Middle frontal gyrus (tissue), 1 donor: ENCODE data around the gene NBAS.
"Not testable (repeated sequence)": the region's sequence is repeated elsewhere in the genome, so short reads cannot be mapped to it uniquely, and the experiment has no call there.

ENCODE experiments used
- DNase-seq: peaks from one replicate; pipeline ENCODE4 v3.0.0-alpha.2; 2015; ENCODE audit warnings: low spot score; ENCODE audit errors: extremely low spot score

The NBAS gene

DNA sequence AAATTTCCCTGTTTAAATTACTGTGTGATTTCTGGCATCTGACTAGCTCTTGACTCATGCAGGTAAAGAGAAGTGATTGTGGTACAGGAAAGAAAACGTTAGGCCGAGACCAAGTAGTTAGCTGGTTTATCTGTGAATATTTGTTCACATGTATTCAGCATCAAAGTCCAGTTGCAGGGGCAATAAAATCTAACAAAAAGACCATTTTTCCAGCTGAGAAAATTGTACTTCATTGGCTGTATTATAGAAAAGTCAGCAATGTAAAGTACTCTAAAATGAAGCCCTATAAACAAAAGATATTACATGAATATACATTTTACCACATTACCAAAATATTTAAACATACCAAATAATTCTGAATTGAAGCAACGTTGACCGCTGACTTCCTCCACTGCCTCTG lies 88.3 kb downstream of the NBAS start:
- DNase-seq: no peak

DNA sequence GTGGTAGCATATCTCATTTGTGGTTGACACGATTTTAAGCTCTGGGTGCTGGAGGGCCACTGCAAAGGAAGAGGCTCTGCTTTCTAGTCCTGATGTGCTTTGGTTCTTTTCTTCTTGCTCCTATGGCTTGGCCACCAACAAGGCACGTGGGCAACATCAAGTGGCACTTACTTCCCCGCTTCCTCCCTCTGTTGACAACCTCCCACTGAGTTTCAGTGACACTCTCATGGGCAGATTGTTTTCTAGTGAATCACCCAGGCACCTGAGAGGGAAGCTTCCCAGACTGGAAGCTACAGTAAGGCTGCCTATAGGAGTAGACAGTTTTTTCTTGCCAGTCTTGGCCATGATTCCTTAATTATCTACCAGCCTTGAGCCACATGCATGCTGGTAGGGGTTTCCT lies 89.0 kb downstream of the NBAS start:
- no peak for DNase-seq

DNA sequence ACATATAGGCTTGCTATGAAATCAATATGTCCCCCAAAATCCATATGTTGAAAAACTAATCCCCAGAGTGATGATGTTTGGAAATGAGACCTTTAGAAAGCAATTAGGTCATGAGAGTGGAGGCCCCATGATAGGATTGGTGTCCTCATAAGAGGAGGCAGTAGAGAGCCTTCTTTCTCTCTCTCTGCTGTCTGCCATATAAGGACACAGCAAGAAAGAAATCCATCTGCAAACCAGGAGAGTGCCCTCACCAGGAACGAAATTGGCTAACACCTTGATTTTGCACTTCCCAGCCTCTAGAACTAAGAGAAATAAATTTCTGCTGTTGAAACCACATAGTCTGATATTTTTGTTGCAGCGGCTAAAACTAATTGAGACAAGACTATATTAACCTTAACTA lies 89.5 kb downstream of the NBAS start:
- DNase-seq: no peak

DNA sequence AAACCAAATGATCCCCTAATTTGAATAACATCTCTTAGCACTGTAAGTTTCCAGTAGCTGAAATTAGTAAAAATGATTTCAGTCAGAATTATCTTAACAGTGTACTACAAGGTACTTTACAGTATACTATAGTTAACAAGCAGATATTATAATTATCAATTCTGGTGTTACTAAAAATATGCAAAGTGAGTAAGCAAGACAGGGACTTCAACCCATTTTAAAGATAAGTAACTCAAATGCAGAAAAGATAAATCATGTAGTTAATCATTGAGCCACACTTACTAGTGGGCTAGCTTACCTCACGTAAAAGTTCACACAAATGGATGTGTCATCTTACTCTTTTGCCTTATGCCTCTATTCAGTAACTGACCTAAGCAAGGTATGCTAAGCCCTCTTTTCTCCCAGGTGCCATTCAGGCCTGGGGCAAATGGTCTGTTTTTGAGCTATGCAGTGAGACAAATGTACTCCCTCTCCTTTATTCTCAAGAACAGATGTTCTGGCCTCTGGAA lies 101.0 kb downstream of the NBAS start:
- DNase-seq: no peak

DNA sequence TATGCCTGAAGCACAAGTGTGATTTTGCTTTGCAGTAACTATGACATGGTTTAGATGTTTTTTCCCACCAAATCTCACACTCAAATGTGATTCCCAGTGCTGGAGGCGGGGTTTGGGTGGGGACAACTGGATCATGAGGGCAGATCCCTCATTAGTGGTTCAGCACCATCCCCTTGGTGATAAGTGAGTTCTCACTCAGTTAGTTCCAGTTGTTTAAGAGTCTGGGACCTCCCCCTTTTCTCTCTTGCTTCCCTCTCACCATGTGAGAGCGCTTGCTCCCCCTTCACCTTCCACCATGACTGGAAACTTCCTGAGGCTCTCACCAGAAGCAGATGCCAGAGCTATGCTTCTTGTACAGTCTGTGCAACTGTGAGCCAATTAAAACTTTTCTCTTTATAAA lies 102.9 kb downstream of the NBAS start:
- no peak for DNase-seq

DNA sequence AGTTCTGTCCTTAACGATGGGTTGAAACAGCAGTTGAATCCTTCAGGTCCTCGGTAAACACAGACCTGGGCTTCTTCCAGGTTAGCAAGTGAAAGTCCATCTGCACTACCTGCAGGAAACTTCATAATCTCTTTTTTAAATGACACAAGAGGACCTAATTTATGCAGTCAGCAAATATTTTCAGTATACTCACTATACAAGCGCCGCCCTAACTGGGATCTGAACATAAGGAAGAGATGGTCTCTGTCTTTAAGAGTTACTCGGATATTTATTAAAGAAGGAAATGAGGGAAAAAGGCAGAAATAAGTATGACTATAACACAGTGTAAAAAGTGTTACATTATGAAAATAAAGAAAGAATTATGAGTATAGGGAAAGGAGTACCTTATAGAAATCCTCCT lies 103.3 kb downstream of the NBAS start:
- no peak for DNase-seq

DNA sequence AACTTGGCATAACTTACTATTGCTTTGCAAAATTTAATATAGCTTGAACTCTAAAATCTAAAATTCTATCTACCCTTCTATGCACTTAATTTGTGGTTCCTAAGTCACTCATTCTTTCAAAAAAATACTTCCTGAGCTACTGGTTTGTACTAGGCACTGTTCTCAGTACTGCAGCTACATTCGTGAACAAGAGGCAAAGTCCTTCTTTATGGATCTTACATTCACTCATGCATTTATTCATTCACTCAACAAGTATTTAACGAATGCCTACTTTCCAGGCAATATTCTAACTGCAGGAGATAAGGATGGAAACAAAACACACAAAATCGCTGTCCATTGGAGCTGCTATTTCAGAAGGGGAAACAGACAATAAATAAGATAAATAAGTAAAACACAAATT lies 104.8 kb downstream of the NBAS start:
- no peak for DNase-seq

DNA sequence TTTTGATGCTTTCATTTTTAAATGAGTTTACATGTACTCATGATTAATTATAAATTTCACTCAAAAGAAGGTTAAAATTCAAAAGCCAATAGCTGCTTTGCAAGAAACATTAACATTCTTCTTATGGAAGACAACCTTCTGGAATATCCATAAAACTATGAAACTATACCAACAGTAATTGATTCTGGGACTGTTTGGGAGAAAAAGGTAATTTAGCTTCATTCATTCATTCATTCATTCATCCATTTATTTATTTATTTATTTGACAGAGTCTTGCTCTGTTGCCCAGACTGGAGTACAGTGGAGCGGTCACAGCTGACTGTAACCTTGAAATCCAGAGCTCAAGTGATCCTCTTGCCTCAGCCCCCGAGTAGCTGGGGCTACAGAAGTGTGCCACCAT lies 110.3 kb downstream of the NBAS start:
- no peak for DNase-seq

DNA sequence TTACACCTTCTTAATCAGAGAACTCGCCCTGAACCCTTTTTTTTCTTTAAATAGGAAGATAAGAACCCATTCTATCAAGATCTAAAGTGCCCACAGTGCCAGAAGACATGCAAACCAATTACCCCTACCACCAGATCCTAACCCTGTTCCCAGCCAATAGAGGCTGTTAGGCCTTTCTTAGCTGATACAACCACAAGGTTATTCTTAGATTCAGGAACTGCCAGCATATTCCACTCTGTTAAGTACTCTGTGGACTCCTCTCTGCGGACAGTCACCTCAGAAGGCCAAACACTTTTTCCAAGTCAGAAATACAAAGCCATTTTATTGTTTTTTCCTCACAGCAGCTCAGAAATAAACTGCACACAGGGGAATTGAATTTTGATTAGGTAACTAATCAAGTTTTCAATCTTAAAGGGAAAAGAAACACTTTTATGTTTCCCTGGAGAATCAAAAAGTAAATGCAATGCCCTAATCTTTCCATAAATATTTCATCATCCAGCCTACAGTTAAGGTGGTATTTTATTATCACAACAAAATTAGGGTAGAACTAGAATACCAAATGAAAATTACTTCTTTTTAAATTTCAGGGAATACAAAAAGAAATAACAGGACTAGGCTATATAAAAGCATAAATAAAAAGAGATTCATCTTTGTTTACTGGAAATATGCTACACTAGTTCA lies 111.4 kb downstream of the NBAS start:
- DNase-seq: no peak

DNA sequence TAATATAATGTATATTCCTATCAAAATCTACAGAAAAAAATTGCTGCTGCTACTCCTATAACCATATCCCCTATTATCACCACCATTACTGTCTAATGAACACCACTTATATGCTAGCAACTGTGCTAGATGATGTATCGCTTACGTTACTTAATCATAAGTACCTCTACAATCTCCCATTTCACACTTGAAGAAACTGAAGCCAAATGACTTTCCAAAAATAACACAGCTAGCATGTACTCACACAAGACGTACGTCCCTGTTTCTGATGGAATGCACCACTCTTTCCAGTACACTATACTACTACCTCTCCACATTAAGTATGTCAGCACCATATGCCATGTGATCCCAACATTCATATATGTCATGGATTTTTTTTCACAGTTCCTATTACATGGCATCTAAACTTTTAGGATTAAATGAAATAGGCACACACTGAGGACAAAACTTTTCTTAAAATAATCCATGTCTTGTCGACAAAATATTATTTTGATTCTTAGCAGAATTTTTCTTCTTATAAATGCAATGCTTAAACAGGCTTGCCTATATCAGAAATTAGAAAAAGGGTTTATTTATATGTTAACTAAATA lies 112.8 kb downstream of the NBAS start:
- no peak for DNase-seq

DNA sequence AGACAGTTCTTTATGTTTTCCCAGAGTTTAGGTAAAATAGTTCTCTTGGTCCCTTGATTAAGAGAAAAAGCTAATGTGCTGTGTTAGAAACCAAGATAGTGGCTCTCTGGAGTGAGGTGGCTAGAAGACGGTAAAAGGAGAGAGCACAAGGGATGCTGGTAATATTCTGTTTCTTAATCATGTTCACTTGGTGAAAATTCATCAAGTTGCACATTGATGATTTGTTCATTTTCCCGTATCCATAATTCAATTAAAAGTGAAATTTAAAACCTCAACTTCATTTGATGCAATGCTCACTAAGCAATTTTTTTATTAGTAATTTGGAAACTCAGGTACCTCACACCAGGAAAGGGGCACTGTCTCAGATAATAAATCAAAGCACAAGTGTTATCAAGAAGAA lies 113.8 kb downstream of the NBAS start:
- DNase-seq: no peak

DNA sequence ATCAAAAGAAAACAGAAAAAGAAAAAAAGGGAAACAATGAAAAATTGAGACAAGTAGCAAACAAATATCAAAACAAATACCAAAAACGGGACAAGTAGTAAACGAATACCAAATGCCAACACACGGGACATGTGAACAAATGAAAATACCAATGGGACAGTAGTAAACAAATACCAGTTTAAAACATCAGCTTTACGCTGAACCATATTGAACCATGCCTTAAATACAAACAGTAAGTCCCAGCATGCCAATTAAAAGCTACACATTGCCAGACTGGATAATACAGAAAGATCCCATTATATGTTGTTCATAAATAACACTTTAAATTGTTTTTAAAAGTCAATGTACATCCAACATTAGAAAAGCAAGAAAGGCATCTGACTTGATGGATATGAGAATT lies 114.2 kb downstream of the NBAS start:
- no peak for DNase-seq

DNA sequence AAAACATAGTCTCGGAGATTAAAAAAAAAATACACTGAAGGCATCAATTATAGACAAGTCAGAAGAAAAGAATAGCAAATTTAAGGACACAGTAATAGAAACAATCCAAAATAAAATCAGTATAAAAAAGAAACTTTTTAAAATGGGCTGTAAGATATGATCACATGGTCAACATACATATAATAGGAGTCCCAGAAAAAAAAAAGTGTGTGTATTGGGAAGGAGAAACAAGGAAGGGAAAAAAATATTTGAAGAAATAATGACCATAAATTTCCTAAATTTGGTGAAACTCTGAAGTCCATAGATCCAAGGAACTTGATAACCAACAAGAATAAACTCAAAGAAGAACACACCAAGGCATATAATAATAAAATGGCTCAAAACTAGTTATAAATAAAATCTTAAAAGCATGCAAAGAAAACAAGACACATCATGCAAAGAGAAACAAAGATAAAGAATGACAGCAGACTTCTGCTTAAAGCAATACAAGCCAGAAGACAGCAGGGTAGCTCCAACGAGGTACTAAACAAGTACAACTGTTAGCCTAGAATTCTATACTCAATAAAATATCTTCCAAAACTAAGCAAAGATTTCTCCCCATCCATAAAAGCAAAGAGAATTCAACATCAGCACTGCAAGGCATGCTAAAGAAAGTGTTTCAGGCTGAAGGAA lies 115.1 kb downstream of the NBAS start:
- DNase-seq: no peak

DNA sequence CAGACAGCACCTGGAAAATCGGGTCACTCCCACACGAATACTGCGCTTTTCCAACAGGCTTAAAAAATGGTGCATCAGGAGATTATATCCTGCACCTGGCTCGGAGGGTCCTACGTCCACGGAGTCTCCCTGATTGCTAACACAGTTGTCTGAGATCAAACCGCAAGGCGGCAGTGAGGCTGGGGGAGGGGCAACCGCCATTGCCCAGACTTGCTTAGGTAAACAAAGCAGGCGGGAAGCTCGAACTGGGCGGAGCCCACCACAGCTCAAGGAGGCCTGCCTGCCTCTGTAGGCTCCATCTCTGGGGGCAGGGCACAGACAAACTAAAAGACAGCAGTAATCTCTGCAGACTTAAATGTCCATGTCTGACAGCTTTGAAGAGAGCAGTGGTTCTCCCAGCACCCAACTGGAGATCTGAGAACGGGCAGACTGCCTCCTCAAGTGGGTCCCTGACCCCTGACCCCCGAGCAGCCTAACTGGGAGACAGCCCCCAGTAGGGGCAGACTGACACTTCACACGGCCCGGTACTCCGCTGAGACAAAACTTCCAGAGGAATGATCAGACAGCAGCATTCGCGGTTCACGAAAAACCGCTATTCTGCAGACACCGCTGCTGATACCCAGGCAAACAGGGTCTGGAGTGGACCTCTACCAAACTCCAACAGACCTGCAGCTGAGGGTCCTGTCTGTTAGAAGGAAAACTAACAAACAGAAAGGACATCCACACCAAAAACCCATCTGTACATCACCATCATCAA lies 121.2 kb downstream of the NBAS start:
- not testable (repeated sequence) for DNase-seq

DNA sequence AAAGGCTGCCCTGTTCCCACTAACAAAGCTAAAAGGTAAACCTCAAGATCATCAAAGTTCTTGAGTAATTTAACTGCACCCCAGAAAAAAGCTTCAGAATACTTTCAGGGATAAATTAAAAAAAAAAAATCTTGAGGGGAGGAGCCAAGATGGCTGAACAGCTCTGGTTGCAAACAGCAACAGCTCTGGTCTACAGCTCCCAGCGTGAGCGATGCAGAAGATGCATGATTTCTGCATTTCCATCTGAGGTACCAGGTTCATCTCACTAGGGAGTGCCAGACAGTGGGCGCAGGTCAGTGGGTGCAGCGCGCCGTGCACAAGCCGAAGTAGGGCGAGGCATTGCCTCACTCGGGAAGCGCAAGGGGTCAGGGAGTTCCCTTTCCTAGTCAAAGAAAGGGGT lies 121.8 kb downstream of the NBAS start:
- DNase-seq: not testable (repeated sequence)

DNA sequence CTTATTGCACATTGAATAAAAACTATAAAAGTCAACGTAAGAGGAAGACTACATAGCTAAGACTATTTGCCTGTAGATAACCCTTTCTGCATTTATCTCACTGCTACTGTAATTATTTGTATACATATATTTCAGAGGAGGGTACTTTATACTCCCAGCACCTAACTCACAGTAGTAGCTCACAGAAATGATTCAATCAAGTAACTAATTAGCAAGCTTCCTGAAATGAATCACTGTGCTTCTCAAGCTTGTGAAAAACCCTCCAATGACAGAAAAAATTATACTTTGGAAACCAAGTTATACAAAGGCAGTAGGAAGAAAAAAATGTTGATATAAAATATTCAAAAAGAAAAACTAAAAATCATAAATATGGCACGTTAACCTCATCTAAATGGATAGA lies 124.9 kb downstream of the NBAS start:
- no peak for DNase-seq

DNA sequence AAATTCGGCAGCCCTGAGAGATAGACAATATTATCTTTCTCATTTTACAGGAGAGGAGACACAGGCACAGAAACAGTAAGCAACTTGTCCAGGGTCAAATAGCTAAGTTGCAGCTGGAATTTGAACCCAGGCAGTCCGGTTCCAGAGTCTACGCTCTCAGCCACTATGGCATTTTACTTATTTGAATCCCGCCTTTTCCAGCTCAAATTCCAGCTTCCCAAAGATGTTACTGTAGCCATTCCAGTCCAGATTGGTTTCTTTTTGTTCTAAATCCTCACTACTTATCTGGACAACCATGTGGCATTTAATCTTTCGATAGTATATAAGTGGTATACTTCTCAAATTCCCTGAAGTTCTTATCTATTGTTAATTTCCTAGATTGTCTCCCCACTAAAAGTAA lies 125.7 kb downstream of the NBAS start:
- DNase-seq: no peak

DNA sequence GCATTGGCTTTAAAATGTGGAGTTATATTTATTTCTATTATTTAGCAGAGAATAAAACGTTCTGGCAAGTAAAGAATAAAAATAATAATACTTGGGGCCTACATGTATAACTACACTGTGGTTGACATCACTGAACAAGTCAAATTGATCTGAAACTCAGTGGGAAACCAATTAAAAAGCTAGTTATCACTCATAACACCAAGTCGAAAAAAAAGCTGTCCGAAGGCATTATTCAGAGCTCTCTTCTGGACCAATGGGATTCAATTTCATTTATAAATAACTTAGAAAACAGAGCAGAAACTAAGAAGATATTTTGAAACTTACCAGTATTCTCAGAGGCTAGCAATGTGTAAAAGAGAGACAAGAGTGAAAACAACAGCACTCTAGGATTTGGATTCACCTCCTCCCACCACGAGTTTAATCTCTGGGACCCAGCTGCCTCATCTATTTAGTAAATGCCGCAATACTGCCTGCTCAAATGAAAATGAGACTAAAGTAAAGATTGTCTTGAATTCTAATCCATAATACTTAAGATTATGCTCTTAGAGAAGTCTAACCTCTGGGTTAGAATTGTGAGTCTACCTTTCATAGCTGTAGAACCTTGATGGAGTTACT lies 128.4 kb downstream of the NBAS start:
- no peak for DNase-seq

DNA sequence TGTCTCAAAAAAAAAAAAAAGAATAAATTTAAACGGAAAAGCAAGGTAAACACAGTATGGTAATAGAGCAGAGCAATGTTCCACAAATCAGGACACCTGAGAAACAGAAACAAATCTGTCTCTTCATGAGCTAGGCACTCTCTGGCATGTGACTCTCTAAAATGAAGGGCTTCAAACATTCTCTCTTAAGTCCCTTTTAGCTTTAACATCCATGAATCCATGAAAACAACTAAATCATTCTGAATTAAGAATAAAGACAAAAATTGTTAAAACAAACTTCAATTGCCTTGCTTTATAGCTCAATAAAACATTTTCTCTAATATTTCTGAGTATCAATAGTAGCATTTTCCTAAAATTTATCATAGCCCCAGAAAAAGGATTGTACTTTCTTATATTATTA lies 132.1 kb downstream of the NBAS start:
- no peak for DNase-seq

DNA sequence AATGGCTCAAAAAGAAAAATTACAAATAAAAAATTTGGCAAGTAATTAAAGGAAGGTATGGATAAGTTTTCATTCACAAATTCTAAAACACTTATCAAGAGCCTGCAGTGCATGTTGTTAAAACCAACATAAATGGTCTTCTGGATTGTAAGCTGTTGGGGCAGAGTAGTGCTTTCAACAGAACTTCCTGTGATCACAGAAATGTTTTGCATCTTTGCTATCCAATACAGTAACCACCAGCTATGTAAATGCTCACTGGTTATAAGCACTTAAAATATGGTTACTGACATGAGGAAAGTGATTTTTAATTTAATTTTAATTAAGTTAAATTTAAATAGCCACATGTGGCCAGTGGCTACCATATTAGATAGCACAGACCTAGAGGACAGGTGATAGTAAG lies 133.1 kb downstream of the NBAS start:
- DNase-seq: no peak

DNA sequence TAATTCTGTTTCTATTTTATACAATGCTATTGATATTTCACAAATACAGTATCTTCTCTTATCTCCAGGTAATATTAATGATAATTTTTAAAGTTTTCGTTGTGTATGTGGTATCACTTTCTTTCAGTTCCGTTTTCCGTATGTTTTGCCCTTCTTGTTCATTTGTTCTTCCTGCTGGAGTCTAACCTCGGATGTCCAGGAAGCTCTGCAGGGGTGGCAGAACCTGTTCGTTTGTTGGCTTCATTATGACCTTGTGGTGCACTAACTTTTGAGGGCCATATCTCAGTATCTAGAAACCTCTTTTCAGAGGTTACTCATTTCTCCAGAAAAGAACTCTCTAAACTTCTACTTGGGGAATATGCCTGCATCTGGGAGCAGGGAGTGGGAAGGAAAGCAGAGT lies 134.5 kb downstream of the NBAS start:
- DNase-seq: no peak

DNA sequence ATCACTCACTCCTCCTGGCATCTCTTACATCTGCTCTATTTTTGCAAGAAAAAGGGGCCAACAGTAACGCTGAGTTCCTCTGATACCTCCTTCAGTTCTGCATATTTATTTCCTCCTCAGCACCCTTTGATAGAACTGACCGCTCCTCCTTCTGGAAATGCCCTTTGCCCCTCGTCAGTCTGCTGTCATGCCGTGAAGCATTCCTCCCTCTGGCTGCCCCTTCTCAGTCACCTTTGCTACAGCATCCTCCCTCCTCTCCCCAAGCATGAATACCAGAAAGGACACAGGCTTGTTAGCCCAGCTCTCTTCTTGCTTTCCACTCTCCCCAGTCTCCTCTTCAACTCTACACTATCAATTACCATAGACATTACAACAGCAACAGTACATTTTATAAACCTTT lies 135.4 kb downstream of the NBAS start:
- DNase-seq: no peak
